Ishikawa (cell line): Measurements from ENCODE around the gene MRPL49.

Experiments
- CEBPB ChIP-seq: IDR thresholded peaks from 2 replicates; pipeline ENCODE4 v1.6.1; 2012
- CREB1 ChIP-seq: IDR thresholded peaks from 2 replicates; pipeline ENCODE4 v1.6.1; 2012; ENCODE audit warnings: low read depth
- EGR1 ChIP-seq: IDR thresholded peaks from 2 replicates; pipeline ENCODE4 v1.6.1; 2012
- EP300 ChIP-seq: IDR thresholded peaks from 2 replicates; pipeline ENCODE4 v1.6.1; 2012; ENCODE audit warnings: borderline replicate concordance
- FOXM1 ChIP-seq: IDR thresholded peaks from 2 replicates; pipeline ENCODE4 v1.6.1; 2012; ENCODE audit warnings: low read depth, borderline replicate concordance
- RAD21 ChIP-seq: IDR thresholded peaks from 2 replicates; pipeline ENCODE4 v1.6.1; 2012; ENCODE audit warnings: low read depth
- TAF1 ChIP-seq: IDR thresholded peaks from 2 replicates; pipeline ENCODE4 v1.6.1; 2012; ENCODE audit warnings: low read depth, mild to moderate bottlenecking
- TEAD4 ChIP-seq: IDR thresholded peaks from 2 replicates; pipeline ENCODE4 v1.6.1; 2012
- YY1 ChIP-seq: IDR thresholded peaks from 2 replicates; pipeline ENCODE4 v1.6.1; 2012; ENCODE audit warnings: low read depth
- TF ChIP-seq, protein P1 (sequence below): IDR thresholded peaks from 2 replicates; pipeline ENCODE4 v1.6.1; 2012
- TF ChIP-seq, protein P2 (sequence below): IDR thresholded peaks from 2 replicates; pipeline ENCODE4 v1.6.1; 2012
- TF ChIP-seq, protein P3 (sequence below): IDR thresholded peaks from 2 replicates; pipeline ENCODE4 v1.6.1; 2012; ENCODE audit warnings: low read depth, mild to moderate bottlenecking

DNA sequence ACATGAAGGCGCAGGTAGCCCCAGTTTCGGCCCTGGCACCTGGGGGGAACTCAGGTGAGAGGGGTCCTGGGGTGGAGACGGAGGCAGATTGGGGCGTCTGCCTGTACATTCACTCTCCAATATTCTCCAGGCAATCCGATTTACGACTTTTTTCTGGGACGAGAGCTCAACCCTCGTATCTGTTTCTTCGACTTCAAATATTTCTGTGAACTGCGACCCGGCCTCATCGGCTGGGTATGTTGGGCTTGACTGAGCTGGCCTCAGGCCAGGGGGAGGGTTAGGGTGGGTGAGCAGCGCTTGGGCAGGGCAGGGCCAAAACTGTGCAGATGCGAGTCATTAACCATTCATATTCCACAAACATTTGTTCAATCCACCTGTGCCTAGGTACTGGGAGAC, 8.8 kb upstream of the MRPL49 start:
- TF ChIP-seq, protein P1, sequence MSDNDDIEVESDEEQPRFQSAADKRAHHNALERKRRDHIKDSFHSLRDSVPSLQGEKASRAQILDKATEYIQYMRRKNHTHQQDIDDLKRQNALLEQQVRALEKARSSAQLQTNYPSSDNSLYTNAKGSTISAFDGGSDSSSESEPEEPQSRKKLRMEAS: no peak
- TF ChIP-seq, protein P2, sequence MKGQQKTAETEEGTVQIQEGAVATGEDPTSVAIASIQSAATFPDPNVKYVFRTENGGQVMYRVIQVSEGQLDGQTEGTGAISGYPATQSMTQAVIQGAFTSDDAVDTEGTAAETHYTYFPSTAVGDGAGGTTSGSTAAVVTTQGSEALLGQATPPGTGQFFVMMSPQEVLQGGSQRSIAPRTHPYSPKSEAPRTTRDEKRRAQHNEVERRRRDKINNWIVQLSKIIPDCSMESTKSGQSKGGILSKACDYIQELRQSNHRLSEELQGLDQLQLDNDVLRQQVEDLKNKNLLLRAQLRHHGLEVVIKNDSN: no peak
- TF ChIP-seq RAD21: no peak
- no peak for TF ChIP-seq TAF1
- TF ChIP-seq YY1: no peak
- TF ChIP-seq, protein P3, sequence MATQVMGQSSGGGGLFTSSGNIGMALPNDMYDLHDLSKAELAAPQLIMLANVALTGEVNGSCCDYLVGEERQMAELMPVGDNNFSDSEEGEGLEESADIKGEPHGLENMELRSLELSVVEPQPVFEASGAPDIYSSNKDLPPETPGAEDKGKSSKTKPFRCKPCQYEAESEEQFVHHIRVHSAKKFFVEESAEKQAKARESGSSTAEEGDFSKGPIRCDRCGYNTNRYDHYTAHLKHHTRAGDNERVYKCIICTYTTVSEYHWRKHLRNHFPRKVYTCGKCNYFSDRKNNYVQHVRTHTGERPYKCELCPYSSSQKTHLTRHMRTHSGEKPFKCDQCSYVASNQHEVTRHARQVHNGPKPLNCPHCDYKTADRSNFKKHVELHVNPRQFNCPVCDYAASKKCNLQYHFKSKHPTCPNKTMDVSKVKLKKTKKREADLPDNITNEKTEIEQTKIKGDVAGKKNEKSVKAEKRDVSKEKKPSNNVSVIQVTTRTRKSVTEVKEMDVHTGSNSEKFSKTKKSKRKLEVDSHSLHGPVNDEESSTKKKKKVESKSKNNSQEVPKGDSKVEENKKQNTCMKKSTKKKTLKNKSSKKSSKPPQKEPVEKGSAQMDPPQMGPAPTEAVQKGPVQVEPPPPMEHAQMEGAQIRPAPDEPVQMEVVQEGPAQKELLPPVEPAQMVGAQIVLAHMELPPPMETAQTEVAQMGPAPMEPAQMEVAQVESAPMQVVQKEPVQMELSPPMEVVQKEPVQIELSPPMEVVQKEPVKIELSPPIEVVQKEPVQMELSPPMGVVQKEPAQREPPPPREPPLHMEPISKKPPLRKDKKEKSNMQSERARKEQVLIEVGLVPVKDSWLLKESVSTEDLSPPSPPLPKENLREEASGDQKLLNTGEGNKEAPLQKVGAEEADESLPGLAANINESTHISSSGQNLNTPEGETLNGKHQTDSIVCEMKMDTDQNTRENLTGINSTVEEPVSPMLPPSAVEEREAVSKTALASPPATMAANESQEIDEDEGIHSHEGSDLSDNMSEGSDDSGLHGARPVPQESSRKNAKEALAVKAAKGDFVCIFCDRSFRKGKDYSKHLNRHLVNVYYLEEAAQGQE: no peak
- TF ChIP-seq CREB1: no peak
- no peak for TF ChIP-seq CEBPB
- TF ChIP-seq EGR1: no peak
- no peak; the same call in 1 of the 2 replicates for TF ChIP-seq EP300
- 0 out of 2 replicates have a peak, but pooled peaks have one; percentile 21 for TF ChIP-seq TEAD4
- no peak for TF ChIP-seq FOXM1
